Erythroblast (primary cell): Measurements from ENCODE around the gene LOXL1.

ENCODE experiments used
- GATA1 ChIP-seq: IDR thresholded peaks from 2 replicates; pipeline ENCODE4 v1.6.1; 2011; ENCODE audit warnings: low read depth, mild to moderate bottlenecking, control low read depth, low read length, moderate library complexity
- POLR2A ChIP-seq: IDR thresholded peaks from 2 replicates; pipeline ENCODE4 v1.6.1; 2011; ENCODE audit warnings: mild to moderate bottlenecking, low read length

DNA sequence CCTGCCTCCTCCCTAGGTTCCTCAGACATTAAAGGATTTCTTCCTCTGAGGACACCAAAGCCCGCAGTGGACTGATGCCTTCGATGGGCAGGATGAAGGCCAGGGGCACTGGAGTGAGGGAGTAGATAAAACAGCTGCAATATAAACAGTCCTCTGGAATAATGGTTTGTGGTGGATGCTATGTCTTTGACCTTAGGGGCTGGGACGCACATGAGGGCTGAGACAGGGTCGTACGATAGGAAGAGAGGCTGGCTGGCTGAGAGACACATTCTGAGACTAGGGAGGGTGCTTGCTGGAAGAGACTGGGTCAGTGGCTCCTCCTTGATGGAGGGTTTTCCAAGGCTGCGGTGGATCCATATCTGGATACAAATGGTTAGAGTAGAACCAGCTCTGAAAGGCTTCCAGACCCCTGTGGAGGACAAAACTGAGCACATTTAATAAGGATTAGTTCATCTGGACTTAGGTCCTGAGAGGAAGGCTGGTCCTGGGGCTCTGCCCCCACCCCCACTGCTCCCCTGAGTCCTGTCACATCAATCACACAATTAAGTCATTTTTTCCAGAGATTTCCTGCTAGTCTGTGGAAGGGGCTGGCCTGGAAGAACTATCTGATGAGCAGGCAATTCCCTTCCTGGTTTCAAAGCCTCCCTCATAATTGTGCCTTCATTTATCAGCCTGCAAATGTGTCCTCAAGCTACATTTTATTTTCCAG lies 37.1 kb upstream of the LOXL1 start:
- TF ChIP-seq POLR2A (no peak), GATA1 (no peak)
